Tibial nerve (tissue), 4 donors: ENCODE results near the gene ATOH7.

ENCODE experiments used
- EP300 ChIP-seq, 2 donors: sonication (generic); formaldehyde crosslinking; IDR thresholded peaks; one replicate each; pipeline ENCODE4 v1.6.1; 2017; ENCODE audit warnings: antibody characterized with exemption in 2 of 2, mild to moderate bottlenecking in 1 of 2
- TF ChIP-seq, protein P1 (sequence below), 5 experiments: fragments of 200-600 bp in 3 of 5; fragments of 450-650 bp in 2 of 5; sonication (generic) in 3 of 5; IDR thresholded peaks; one replicate each; pipeline ENCODE4 v1.5.1; 2016 to 2019; ENCODE audit warnings: antibody characterized with exemption in 5 of 5, mild to moderate bottlenecking in 3 of 5, moderate library complexity in 2 of 5

DNA sequence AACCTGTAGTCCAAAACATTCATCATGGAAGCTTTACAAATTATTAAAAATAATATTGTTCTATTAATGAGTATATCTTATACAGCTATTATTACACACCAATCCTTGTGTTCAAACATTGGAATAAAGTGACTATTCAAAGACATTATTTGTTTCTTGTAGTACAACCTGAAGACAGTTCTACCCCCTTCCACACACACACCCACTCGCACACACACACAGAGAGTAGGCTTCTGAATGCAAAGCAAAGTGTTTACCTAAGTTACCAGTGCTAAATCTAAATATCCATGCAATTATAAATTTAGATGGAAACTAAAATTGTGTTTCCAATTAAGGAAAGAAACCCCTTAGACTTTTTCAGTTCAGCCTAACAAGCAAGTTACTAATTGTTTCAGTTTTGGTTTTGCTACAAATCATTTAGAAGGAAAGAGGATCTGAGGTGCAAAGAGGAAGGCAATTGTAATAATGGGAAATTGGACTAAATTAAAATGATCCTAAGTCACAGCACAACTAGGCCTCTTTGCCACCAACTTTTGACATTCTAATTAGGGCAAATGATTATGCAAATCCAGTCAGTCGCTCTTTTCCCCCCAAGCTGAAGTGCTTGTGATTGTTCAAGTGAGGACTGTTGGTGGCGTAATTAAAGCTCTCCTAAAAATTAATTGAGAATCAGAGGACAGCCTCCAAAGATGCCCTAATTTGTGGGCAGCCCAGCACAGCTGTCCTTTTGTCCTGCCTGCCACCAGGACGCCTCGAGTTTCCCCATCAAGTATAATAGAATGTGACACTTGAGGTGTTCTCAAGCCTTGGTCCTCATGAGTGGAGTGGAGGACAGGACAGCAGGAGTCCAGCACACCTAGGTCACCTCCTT, 19.9 kb upstream of the ATOH7 start:
- no peak for TF ChIP-seq EP300 (IDR thresholded peaks at IDR 0.05)
- TF ChIP-seq, protein P1, sequence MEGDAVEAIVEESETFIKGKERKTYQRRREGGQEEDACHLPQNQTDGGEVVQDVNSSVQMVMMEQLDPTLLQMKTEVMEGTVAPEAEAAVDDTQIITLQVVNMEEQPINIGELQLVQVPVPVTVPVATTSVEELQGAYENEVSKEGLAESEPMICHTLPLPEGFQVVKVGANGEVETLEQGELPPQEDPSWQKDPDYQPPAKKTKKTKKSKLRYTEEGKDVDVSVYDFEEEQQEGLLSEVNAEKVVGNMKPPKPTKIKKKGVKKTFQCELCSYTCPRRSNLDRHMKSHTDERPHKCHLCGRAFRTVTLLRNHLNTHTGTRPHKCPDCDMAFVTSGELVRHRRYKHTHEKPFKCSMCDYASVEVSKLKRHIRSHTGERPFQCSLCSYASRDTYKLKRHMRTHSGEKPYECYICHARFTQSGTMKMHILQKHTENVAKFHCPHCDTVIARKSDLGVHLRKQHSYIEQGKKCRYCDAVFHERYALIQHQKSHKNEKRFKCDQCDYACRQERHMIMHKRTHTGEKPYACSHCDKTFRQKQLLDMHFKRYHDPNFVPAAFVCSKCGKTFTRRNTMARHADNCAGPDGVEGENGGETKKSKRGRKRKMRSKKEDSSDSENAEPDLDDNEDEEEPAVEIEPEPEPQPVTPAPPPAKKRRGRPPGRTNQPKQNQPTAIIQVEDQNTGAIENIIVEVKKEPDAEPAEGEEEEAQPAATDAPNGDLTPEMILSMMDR (IDR thresholded peaks at IDR 0.05) = no peak
